ENCODE results near the gene SCN5A. TPM values are rescaled to one million over a fixed set of nuclear protein-coding genes. Genes with fewer than 3 reads are reported as not detected.

Gene SCN5A
- polyA plus RNA-seq, 3 donors from 2014 or later, result not detected

DNA sequence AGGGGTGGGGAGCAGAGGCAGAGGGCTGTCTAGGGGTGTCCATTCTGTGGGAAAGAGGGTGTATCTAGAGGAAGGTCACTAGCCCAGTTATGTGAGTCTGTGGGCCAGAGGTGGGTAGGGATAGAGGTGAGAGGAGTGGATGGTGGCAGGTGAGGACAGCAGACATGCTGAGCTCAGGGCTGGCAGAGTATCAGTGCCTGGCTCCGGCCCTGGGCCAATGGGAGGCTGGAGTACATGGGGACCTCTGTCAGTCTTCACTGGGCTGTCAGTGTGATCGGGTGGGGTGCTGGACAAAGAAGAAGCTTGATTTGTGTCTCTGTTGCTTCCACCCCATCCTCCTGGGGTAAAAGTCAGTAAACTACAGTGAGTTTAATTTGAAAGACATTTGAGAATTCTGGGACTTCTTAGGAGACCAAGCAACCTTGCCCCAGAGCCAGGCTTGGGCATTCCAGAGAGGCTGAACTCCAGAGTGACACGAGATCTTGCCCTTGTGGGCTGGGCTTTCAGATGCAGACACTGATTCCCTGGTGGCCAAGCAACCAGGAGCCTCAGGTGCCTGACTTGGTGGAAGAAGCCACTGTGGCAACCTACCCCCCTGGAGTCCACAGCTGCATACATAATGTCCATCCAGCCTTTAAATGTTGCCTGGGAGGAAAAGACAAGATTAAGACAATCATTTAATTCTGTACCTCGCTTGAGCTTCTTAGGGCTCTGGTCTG lies 92.7 kb downstream of the SCN5A start:
- H3K4me1 Mint-ChIP-seq, result no peaks in the 10 kb centered on the region
- H3K4me3 Mint-ChIP-seq, result no peak overlapping the region
- no peaks in the 10 kb centered on the region for H3K36me3 Mint-ChIP-seq
- peaks cover 0 to 2% (median 0%) of the 10 kb centered on the region in 6 donors for H3K9me3 Mint-ChIP-seq
- H3K27me3 Mint-ChIP-seq (ENCODE audit: low read depth in 3 of 3), result peaks cover 0 to 6% (median 2%) of the 10 kb centered on the region in 3 donors
- DNase-seq, result no peak
- no peak overlapping the region for H3K27ac Mint-ChIP-seq

DNA sequence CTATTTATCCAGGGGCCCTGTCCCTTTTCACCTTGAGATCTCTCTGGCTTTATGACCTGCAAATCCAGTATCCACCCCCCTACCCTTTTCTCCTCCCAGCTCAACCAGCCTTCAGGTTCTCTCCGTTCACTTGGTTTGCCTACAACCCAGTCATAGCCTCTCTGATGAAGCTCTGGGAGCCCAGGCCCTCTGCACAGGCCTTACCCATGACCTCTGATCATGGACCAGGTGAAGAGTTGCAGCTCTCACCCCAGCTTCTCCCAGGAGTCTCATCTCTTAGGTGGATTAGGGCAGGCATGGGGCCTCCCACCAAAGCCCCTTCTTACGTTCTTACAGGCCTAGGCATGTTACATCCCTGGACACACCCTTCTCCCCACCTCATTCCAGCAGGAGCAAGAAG lies 93.6 kb downstream of the SCN5A start:
- H3K4me1 Mint-ChIP-seq, result no peaks in the 10 kb centered on the region
- no peaks in the 10 kb centered on the region for H3K36me3 Mint-ChIP-seq
- peaks cover 0 to 6% (median 2%) of the 10 kb centered on the region in 3 donors for H3K27me3 Mint-ChIP-seq (ENCODE audit: low read depth in 3 of 3)
- H3K4me3 Mint-ChIP-seq, result no peak overlapping the region
- H3K9me3 Mint-ChIP-seq, result peaks cover 0 to 2% (median 0%) of the 10 kb centered on the region in 6 donors
- no peak for DNase-seq
- H3K27ac Mint-ChIP-seq, result no peak overlapping the region

DNA sequence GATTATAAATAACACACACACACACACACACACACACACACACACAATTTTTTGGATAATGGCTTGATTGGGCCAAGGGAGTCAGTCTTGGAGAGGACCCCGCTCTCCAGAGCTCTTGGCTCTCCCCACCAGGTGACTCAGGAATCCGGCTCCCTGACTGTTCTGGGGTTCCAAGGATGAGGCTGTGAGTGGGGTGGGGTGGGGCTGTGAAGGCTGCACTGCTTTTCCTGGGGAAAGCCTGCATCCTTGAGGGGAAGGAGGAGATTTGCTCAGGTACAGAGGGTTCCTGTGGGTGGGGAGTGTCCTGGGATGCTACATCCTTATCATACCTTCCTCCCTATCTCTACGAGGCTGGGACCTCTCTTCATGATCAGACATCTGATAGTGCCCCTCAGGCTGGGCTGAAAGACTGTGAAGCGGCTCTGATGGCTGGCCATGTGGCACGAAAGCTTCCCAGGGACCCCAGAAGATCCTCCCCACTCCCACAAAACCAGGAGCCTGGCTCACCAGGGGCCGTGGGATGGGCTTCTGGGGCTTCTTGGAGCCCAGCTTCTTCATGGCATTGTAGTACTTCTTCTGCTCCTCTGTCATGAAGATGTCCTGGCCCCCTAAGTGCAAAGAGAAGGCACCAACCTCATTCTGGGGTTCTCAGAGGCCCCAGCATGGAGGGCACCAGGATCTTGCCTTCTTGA lies 94.2 kb downstream of the SCN5A start:
- Mint-ChIP-seq H3K27me3 (ENCODE audit: low read depth in 3 of 3) (peaks cover 0 to 6% (median 3%) of the 10 kb centered on the region in 3 donors), H3K4me3 (no peak overlapping the region), H3K4me1 (no peaks in the 10 kb centered on the region), H3K9me3 (peaks cover 0 to 2% (median 0%) of the 10 kb centered on the region in 6 donors), H3K36me3 (no peaks in the 10 kb centered on the region), H3K27ac (no peak overlapping the region)
- DNase-seq, result no peak

DNA sequence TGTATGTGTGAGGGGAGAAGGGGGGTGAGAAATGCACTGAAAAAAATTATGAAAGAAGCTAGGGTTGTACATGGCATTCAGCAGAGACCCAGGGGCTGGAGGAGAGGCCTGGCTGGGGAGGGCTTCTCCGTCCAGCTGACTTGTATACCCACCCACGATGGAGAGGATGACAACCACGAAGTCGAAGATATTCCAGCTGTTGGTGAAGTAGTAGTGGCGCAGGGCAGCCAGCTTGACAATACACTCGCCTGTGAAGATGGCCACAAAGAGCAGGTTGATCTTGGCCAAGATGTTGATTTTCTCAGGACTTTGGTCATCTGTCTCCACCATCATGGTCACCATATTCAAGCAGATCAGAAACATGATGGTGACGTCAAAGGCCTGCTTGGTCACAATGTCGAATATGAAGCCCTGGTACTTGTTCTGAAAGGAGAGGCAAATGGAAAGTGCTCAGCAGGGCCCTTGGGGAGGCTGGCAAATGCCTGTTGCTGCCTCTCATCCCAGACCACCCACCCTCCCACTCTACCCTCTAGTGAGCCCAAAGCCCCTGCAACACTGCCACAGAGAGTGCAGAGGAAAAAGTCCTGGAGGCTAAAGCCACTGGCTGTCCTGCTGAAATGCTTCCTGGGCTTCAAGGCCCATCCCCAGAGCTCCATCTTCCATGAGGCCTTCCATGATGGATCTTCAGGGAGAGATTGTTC lies 95.2 kb downstream of the SCN5A start:
- H3K27ac Mint-ChIP-seq, result no peak overlapping the region
- no peak overlapping the region for H3K4me3 Mint-ChIP-seq
- H3K9me3 Mint-ChIP-seq, result peaks cover 0 to 2% (median 0%) of the 10 kb centered on the region in 6 donors
- no peaks in the 10 kb centered on the region for H3K4me1 Mint-ChIP-seq
- peaks cover 0 to 6% (median 5%) of the 10 kb centered on the region in 3 donors for H3K27me3 Mint-ChIP-seq (ENCODE audit: low read depth in 3 of 3)
- DNase-seq, result no peak
- H3K36me3 Mint-ChIP-seq, result no peaks in the 10 kb centered on the region

DNA sequence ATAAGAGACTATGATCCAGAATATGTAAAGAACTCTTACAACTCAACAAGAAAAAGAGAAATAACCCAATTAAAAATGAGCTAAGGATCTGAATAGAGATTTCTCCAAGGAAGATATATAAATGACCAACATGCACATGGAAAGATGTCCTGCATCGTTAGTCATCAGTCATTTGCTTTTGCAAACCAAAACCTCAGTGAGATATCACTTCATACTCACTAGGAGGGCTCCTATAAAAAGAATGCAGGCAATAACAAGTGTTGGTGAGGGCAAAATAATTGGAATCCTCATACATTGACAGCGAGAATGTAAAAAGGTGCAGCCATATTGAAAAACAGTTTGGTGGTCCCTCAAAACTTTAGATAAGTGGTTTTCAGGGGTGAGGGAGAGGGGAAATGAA lies 96.4 kb downstream of the SCN5A start:
- H3K4me3 Mint-ChIP-seq, result no peak overlapping the region
- no peaks in the 10 kb centered on the region for H3K36me3 Mint-ChIP-seq
- H3K27me3 Mint-ChIP-seq (ENCODE audit: low read depth in 3 of 3), result peaks cover 0 to 6% (median 5%) of the 10 kb centered on the region in 3 donors
- no peak for DNase-seq
- H3K27ac Mint-ChIP-seq, result no peak overlapping the region
- H3K4me1 Mint-ChIP-seq, result no peaks in the 10 kb centered on the region
- H3K9me3 Mint-ChIP-seq, result peaks cover 0 to 2% (median 0%) of the 10 kb centered on the region in 6 donors

DNA sequence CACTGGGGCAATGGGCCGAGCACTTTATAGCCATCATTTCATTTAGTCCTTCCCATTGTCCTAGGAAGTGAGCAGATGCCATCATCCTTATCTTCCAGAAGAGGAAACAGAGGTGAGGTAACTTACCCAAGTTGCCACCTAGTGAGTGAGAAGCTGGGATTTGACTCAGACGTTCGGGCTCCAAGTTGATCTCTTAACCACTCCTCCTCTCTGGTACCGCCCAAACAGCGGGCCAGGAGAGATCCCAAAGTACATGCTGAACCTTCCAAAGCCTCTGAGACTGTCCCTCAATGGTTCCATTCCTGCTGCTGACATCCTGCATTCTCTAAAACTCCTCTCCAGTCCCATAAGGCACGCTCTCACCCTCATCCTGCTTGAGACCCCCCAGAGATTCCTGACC lies 97.1 kb downstream of the SCN5A start:
- no peak for DNase-seq
- H3K27ac Mint-ChIP-seq, result no peak overlapping the region
- H3K4me3 Mint-ChIP-seq, result no peak overlapping the region
- peaks cover 0 to 2% (median 0%) of the 10 kb centered on the region in 6 donors for H3K9me3 Mint-ChIP-seq
- peaks cover 0 to 6% (median 5%) of the 10 kb centered on the region in 3 donors for H3K27me3 Mint-ChIP-seq (ENCODE audit: low read depth in 3 of 3)
- H3K4me1 Mint-ChIP-seq, result no peaks in the 10 kb centered on the region
- no peaks in the 10 kb centered on the region for H3K36me3 Mint-ChIP-seq

DNA sequence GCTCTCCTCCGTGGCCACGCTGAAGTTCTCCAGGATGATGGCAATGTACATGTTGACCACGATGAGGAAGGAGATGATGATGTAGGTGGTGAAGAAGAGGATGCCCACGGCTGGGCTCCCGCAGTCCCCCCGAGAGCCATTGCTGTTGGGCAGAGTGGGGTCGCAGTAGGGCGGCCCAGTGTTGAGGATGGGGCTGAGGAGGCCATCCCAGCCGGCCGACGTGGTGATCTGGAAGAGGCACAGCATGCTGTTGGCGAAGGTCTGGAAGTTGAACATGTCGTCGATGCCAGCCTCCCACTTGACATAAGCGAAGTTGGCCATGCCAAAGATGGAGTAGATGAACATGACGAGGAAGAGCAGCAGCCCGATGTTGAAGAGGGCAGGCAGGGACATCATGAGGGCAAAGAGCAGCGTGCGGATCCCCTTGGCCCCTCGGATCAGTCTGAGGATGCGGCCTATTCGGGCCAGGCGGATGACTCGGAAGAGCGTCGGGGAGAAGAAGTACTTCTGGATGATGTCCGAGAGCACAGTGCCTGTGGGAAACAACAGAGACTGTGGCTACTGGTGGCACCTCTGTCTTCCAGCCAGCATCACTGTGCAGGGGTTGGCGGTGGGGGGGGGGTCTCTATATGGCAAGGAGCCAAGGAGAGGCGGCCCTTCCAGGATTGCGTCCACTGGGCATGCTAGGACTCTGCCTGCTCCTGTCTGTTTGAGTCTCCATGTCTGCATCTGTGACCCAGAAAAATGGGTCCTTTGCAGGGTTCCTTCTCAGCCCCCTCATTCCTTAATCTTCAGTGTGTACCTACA lies 98.3 kb downstream of the SCN5A start:
- Mint-ChIP-seq H3K4me1 (no peaks in the 10 kb centered on the region), H3K27ac (no peak overlapping the region), H3K9me3 (peaks cover 0 to 2% (median 0%) of the 10 kb centered on the region in 6 donors), H3K27me3 (ENCODE audit: low read depth in 3 of 3) (peaks cover 0 to 5% (median 4%) of the 10 kb centered on the region in 3 donors), H3K36me3 (no peaks in the 10 kb centered on the region), H3K4me3 (no peak overlapping the region)
- no peak for DNase-seq

DNA sequence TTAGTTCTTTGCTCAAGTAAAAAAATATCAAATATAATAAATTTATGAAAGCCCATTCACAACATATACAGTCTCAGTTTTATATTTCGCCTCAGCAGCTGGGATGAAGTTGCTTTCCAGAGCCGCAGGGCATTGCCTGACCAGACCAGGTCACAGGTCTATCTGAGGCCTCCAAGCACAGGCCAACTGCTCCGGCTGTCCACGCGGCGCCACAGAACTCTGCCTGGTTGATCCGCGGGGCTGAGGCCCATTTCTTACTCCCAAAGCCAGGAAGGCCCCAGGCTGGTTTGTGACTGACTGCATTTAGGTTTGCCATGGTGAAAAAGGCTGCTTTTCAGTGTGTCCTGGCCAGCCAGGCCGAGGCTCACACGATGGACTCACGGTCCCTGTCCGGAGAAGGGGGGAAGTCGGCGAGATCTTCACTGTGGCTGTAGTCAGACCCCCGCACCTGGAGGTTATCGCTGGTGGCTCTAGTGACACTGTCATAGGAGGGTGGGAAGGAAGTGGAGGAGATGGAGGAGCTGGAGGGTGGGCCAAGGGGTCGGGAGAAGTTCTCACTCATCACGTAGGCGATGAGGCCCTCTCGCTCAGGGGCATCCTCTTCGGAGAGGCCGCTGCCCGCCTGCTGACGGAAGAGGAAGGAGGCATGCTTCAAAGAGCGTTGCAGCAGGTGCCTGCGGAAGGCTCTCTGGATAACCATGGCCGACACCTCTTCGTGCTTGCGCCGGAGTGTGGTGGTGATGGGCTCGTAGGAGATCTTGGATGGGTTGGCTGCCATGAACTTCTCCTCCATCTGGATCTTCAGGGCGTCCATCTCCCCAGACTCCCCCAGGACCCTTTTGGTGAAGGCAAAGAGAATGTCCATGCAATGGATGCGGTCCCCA lies 99.3 kb downstream of the SCN5A start:
- Mint-ChIP-seq H3K36me3 (no peaks in the 10 kb centered on the region), H3K27me3 (ENCODE audit: low read depth in 3 of 3) (peaks cover 2 to 5% (median 4%) of the 10 kb centered on the region in 3 donors), H3K4me3 (no peak overlapping the region), H3K9me3 (no peaks in the 10 kb centered on the region), H3K27ac (no peak overlapping the region), H3K4me1 (no peaks in the 10 kb centered on the region)
- DNase-seq, result no peak

DNA sequence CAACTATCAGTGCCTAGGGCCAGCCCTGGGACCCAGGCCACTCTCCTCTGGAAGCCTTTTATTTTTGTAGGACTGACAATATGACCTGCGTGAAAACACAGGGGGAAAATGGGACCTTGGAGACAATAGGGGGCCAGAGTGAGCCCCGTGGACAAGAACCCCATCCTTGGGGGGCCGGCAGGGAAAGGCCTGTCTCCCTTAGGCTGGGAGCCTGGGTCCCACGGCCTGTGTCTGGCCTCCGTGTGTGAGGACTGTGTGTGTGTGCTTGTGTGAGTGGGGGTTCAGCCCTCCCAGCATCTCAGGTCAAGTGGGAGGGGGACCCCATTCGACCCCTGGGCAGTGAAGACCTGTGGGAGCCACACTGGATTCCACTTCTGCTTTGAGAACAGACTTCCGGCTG lies 100.0 kb downstream of the SCN5A start:
- H3K36me3 Mint-ChIP-seq, result no peaks in the 10 kb centered on the region
- peaks cover 2 to 5% (median 4%) of the 10 kb centered on the region in 3 donors for H3K27me3 Mint-ChIP-seq (ENCODE audit: low read depth in 3 of 3)
- DNase-seq, result no peak
- H3K27ac Mint-ChIP-seq, result no peak overlapping the region
- no peaks in the 10 kb centered on the region for H3K4me1 Mint-ChIP-seq
- peaks cover 0 to 2% (median 0%) of the 10 kb centered on the region in 6 donors for H3K9me3 Mint-ChIP-seq
- no peak overlapping the region for H3K4me3 Mint-ChIP-seq

DNA sequence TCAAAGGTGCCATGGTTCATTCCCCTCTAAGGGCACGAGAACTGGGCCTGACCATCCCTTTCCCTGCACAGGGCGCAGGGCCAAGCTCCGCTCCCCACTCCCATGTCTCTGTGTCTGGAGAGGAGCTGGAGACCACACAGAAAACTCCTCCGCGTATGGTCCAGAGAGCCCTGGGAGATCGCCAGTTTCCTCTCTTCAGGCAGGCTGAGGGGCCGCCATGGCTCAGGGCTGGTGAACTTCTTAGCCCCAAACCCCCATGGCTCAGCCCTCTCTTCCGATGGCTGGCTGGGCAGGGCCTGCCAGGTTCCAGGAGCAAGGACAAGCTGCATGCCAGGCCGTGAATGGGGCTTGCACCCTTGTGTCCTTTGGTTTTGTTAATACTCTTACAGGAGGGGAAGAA lies 100.4 kb downstream of the SCN5A start:
- Mint-ChIP-seq H3K4me1 (no peaks in the 10 kb centered on the region), H3K4me3 (no peak overlapping the region), H3K36me3 (no peaks in the 10 kb centered on the region), H3K9me3 (peaks cover 0 to 2% (median 0%) of the 10 kb centered on the region in 6 donors), H3K27ac (no peak overlapping the region), H3K27me3 (ENCODE audit: low read depth in 3 of 3) (peaks cover 2 to 5% (median 4%) of the 10 kb centered on the region in 3 donors)
- DNase-seq, result no peak

DNA sequence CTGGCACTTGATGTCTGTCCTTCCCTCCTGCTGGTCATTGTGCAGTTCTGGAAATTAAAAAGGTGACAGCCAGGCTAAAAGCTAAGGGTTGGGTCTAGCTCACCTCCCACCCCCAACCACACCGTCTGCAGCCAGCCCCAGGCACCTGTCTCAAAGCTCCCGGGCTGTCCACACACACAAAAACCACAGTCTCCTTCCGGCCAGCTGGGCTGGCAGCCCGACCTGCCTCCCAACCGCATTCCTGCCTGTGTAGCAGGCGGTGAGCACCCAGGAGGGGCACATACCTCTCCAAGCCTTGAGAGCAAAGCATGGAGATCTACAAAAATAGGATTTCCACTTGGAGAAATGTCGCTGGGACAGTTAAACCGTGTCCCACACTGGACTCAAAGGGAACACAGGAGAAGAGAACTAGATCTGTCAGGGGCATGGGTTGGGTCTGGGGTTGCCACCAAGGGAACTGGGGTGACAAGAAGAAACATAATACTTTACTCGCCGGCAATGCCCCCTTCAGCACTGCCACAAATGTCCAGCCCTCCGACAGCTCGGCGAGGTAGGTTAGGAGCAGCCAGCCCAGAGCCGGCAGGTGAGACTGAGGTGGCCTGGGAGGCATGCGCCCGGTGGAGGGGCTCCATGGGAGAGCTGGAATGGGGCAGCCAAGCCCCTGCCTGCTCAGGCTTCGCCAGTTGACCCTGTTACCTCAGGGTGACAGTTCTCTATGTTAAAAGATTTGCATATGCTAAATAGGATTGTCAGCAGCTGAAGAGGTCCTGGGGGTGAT lies 101.1 kb downstream of the SCN5A start:
- no peak for DNase-seq
- H3K9me3 Mint-ChIP-seq, result peaks cover 0 to 2% (median 0%) of the 10 kb centered on the region in 6 donors
- peaks cover 2 to 5% (median 4%) of the 10 kb centered on the region in 3 donors for H3K27me3 Mint-ChIP-seq (ENCODE audit: low read depth in 3 of 3)
- no peak overlapping the region for H3K4me3 Mint-ChIP-seq
- H3K36me3 Mint-ChIP-seq, result no peaks in the 10 kb centered on the region
- no peak overlapping the region for H3K27ac Mint-ChIP-seq
- no peaks in the 10 kb centered on the region for H3K4me1 Mint-ChIP-seq

DNA sequence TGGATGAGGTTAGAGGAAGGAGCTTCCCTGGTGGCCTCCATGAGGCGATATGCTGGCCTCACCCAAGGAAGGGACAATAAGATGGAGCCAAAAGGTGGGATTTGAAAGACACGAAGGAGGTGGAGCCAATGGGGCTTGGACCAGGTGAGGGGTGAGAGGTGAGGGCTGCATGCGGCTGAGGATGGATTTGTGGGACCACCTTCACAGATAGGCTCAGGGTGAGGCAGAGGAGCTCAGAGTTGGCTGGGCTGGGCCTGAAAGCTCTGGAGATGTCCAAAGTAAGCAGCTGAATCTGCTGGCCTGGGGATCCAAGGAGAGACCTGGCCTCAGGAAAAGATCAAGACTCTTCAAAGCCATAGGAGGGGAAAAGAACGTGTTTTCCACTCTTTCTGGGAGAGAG lies 103.5 kb downstream of the SCN5A start:
- no peak overlapping the region for H3K4me3 Mint-ChIP-seq
- peaks cover 0 to 2% (median 0%) of the 10 kb centered on the region in 6 donors for H3K9me3 Mint-ChIP-seq
- no peak for DNase-seq
- H3K36me3 Mint-ChIP-seq, result peaks cover 0 to 5% (median 0%) of the 10 kb centered on the region in 3 donors
- peaks cover 0 to 5% (median 3%) of the 10 kb centered on the region in 3 donors for H3K27me3 Mint-ChIP-seq (ENCODE audit: low read depth in 3 of 3)
- no peaks in the 10 kb centered on the region for H3K4me1 Mint-ChIP-seq
- no peak overlapping the region for H3K27ac Mint-ChIP-seq

Measured in immature natural killer cell (primary cell).